Measurements from ENCODE around the gene PC.

The PC gene

GRCh38 chr11:66978229-66978628, 20.0 kb upstream of the PC start:
- Histone ChIP-seq H3K9ac (ENCODE audit: low read length) (no peak overlapping the region), H3K4me1 (ENCODE audit: control insufficient read depth, insufficient read depth, low read length) (peaks cover 14% of the 10 kb centered on the region; the same call in 1 of the 2 replicates), H3K9me3 (ENCODE audit: control insufficient read depth, insufficient read depth, low read depth, low read length) (peaks cover 16% of the 10 kb centered on the region), H3K4me3 (ENCODE audit: low read depth, low read length) (no peak overlapping the region), H3K27me3 (ENCODE audit: control insufficient read depth, insufficient read depth, low read length) (no peaks in the 10 kb centered on the region), H3K27ac (ENCODE audit: low read depth, low read length) (no peak overlapping the region), H3K36me3 (ENCODE audit: control insufficient read depth, insufficient read depth, low read length) (no peaks in the 10 kb centered on the region)

GRCh38 chr11:66976925-66977324, 18.7 kb upstream of the PC start:
- Histone ChIP-seq H3K27me3 (ENCODE audit: control insufficient read depth, insufficient read depth, low read length) (no peaks in the 10 kb centered on the region), H3K27ac (ENCODE audit: low read depth, low read length) (no peak overlapping the region), H3K36me3 (ENCODE audit: control insufficient read depth, insufficient read depth, low read length) (no peaks in the 10 kb centered on the region), H3K9ac (ENCODE audit: low read length) (no peak overlapping the region), H3K4me1 (ENCODE audit: control insufficient read depth, insufficient read depth, low read length) (peaks cover 14% of the 10 kb centered on the region; the same call in 1 of the 2 replicates), H3K9me3 (ENCODE audit: control insufficient read depth, insufficient read depth, low read depth, low read length) (peaks cover 16% of the 10 kb centered on the region), H3K4me3 (ENCODE audit: low read depth, low read length) (no peak overlapping the region)

DNA sequence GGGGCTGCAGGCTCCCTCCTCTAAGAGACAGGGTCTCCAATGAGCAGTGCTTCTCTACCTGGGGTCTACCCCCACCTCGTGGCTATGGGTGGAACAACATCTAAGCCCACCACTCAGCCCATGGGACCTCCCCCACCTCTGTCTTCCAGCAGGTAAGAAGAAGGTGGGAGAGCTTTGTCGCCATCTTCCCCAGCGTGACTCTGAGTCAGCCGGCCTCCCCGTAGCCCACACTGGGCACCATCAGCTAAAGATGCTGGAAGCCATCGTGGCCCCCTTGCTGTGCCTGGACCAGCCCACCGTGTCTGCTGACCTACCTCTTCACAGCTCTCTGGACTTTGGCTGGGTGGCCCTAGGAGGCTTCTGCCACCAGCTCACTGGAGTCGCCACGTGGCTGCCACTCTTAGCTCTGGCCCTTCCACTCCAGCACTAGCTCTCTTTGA, 17.9 kb upstream of the PC start:
- Histone ChIP-seq H3K27ac (ENCODE audit: low read depth, low read length) (no peak overlapping the region), H3K27me3 (ENCODE audit: control insufficient read depth, insufficient read depth, low read length) (no peaks in the 10 kb centered on the region), H3K4me3 (ENCODE audit: low read depth, low read length) (no peak overlapping the region), H3K36me3 (ENCODE audit: control insufficient read depth, insufficient read depth, low read length) (no peaks in the 10 kb centered on the region), H3K9ac (ENCODE audit: low read length) (no peak overlapping the region), H3K9me3 (ENCODE audit: control insufficient read depth, insufficient read depth, low read depth, low read length) (peaks cover 16% of the 10 kb centered on the region), H3K4me1 (ENCODE audit: control insufficient read depth, insufficient read depth, low read length) (peaks cover 14% of the 10 kb centered on the region; the same call in 1 of the 2 replicates)

- no peak overlapping the region for H3K27ac ChIP-seq (ENCODE audit: low read depth, low read length)
- H3K9me3 ChIP-seq (ENCODE audit: control insufficient read depth, insufficient read depth, low read depth, low read length), result peaks cover 19% of the 10 kb centered on the region
- no peaks in the 10 kb centered on the region for H3K36me3 ChIP-seq (ENCODE audit: control insufficient read depth, insufficient read depth, low read length)
- H3K9ac ChIP-seq (ENCODE audit: low read length), result no peak overlapping the region
- H3K27me3 ChIP-seq (ENCODE audit: control insufficient read depth, insufficient read depth, low read length), result no peaks in the 10 kb centered on the region
- peaks cover 14% of the 10 kb centered on the region; the same call in 1 of the 2 replicates for H3K4me1 ChIP-seq (ENCODE audit: control insufficient read depth, insufficient read depth, low read length)
- no peak overlapping the region for H3K4me3 ChIP-seq (ENCODE audit: low read depth, low read length)
Observed at GRCh38 chr11:66975405-66976027, 17.3 kb upstream of the PC start.

- peaks cover 25% of the 10 kb centered on the region for H3K9me3 ChIP-seq (ENCODE audit: control insufficient read depth, insufficient read depth, low read depth, low read length)
- H3K9ac ChIP-seq (ENCODE audit: low read length), result no peak within 1 kb of the TSS
- no peak within 1 kb of the TSS for H3K4me3 ChIP-seq (ENCODE audit: low read depth, low read length)
- H3K27me3 ChIP-seq (ENCODE audit: control insufficient read depth, insufficient read depth, low read length), result no peaks in the 10 kb centered on the region
- H3K27ac ChIP-seq (ENCODE audit: low read depth, low read length), result no peak within 1 kb of the TSS
- H3K4me1 ChIP-seq (ENCODE audit: control insufficient read depth, insufficient read depth, low read length), result peaks cover 14% of the 10 kb centered on the region; the same call in 1 of the 2 replicates
- H3K36me3 ChIP-seq (ENCODE audit: control insufficient read depth, insufficient read depth, low read length), result no peaks in the 10 kb centered on the region
Observed at GRCh38 chr11:66974724-66975404, 16.7 kb upstream of the PC start, which contains the start of gene C11orf86. Gene C11orf86 (plus strand): TSS chr11:66975304. CDS start chr11:66975363, 59 bp downstream.

- Histone ChIP-seq H3K27ac (ENCODE audit: low read depth, low read length) (no peak overlapping the region), H3K4me1 (ENCODE audit: control insufficient read depth, insufficient read depth, low read length) (peaks cover 14% of the 10 kb centered on the region; the same call in 1 of the 2 replicates)
Observed at GRCh38 chr11:66973956-66974580, 15.9 kb upstream of the PC start.

DNA sequence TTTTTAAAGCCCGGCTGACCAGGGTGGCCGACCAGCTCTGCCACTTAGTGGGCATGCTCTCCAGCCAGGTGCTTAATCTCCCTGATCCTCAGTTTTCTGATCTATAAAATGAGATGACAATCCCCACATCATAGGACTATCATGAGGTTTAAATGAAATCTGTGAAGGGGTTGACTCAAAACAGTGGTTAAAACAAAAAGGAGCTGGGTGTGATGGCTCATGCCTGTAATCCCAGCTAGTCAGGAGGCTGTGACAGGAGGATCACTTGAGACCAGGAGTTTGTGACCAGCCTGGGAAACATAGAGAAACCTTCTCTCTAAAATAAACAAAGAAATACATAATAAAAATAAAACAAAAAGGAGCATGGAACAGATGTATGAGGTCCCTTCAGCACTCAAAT, 13.3 kb upstream of the PC start:
- H3K36me3 ChIP-seq (ENCODE audit: control insufficient read depth, insufficient read depth, low read length), result no peaks in the 10 kb centered on the region
- peaks cover 12% of the 10 kb centered on the region; the same call in 1 of the 2 replicates for H3K9me3 ChIP-seq (ENCODE audit: control insufficient read depth, insufficient read depth, low read depth, low read length)
- H3K27me3 ChIP-seq (ENCODE audit: control insufficient read depth, insufficient read depth, low read length), result no peaks in the 10 kb centered on the region
- peaks cover 14% of the 10 kb centered on the region; the same call in 1 of the 2 replicates for H3K4me1 ChIP-seq (ENCODE audit: control insufficient read depth, insufficient read depth, low read length)
- no peak overlapping the region for H3K9ac ChIP-seq (ENCODE audit: low read length)
- H3K4me3 ChIP-seq (ENCODE audit: low read depth, low read length), result no peak overlapping the region
- H3K27ac ChIP-seq (ENCODE audit: low read depth, low read length), result no peak overlapping the region

More at GRCh38 chr11:66973956-66974580, 15.9 kb upstream of the PC start:
- Histone ChIP-seq H3K36me3 (ENCODE audit: control insufficient read depth, insufficient read depth, low read length) (no peaks in the 10 kb centered on the region), H3K9ac (ENCODE audit: low read length) (no peak overlapping the region), H3K4me3 (ENCODE audit: low read depth, low read length) (no peak overlapping the region), H3K9me3 (ENCODE audit: control insufficient read depth, insufficient read depth, low read depth, low read length) (peaks cover 19% of the 10 kb centered on the region), H3K27me3 (ENCODE audit: control insufficient read depth, insufficient read depth, low read length) (no peaks in the 10 kb centered on the region)

DNA sequence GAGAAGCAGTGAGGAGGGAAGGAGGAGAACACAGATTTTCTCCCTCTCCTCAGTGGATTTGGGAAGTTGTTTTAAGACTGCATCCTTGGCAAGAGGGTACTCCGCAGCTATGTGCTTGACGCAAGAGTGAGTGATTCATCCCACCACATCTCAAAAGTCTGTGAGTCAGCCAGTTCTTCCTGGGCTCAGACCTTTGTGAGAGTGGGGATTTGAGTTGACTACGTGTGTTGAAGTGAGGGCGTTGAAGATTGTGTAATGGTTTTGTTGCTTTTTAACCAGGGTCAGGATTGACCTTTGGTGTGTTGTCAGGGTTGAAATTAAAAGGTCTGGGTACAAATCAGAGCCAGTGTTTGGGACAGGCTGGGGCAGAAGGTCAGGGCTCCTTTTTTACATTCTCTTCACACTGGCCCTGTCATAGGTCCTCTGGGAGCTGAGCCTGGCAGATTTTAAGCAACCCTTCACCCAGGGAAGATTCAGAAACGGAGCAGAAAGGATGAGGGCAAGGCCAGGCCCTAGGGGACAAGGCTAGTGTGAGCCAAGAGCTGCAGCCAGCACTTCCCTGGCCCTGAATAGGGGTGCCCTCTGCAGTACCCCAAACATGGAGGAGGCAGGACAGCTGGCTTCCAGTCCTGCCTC, 12.7 kb upstream of the PC start:
- Histone ChIP-seq H3K9ac (ENCODE audit: low read length) (no peak overlapping the region), H3K27me3 (ENCODE audit: control insufficient read depth, insufficient read depth, low read length) (no peaks in the 10 kb centered on the region), H3K4me1 (ENCODE audit: control insufficient read depth, insufficient read depth, low read length) (peaks cover 11% of the 10 kb centered on the region; the same call in 1 of the 2 replicates), H3K9me3 (ENCODE audit: control insufficient read depth, insufficient read depth, low read depth, low read length) (peaks cover 12% of the 10 kb centered on the region; the same call in 1 of the 2 replicates), H3K27ac (ENCODE audit: low read depth, low read length) (no peak overlapping the region), H3K4me3 (ENCODE audit: low read depth, low read length) (no peak overlapping the region), H3K36me3 (ENCODE audit: control insufficient read depth, insufficient read depth, low read length) (no peaks in the 10 kb centered on the region)

GRCh38 chr11:66970371-66970806, 12.2 kb upstream of the PC start:
- Histone ChIP-seq H3K4me3 (ENCODE audit: low read depth, low read length) (no peak overlapping the region), H3K36me3 (ENCODE audit: control insufficient read depth, insufficient read depth, low read length) (no peaks in the 10 kb centered on the region), H3K9me3 (ENCODE audit: control insufficient read depth, insufficient read depth, low read depth, low read length) (peaks cover 12% of the 10 kb centered on the region; the same call in 1 of the 2 replicates), H3K27ac (ENCODE audit: low read depth, low read length) (no peak overlapping the region), H3K27me3 (ENCODE audit: control insufficient read depth, insufficient read depth, low read length) (no peaks in the 10 kb centered on the region), H3K4me1 (ENCODE audit: control insufficient read depth, insufficient read depth, low read length) (peaks cover 10% of the 10 kb centered on the region; the same call in 1 of the 2 replicates), H3K9ac (ENCODE audit: low read length) (no peak overlapping the region)

GRCh38 chr11:66969584-66970225, 11.5 kb upstream of the PC start:
- no peak overlapping the region for H3K27ac ChIP-seq (ENCODE audit: low read depth, low read length)
- H3K36me3 ChIP-seq (ENCODE audit: control insufficient read depth, insufficient read depth, low read length), result no peaks in the 10 kb centered on the region
- H3K9me3 ChIP-seq (ENCODE audit: control insufficient read depth, insufficient read depth, low read depth, low read length), result peaks cover 12% of the 10 kb centered on the region; the same call in 1 of the 2 replicates
- no peak overlapping the region for H3K9ac ChIP-seq (ENCODE audit: low read length)
- H3K4me1 ChIP-seq (ENCODE audit: control insufficient read depth, insufficient read depth, low read length), result peaks cover 6% of the 10 kb centered on the region; the same call in 1 of the 2 replicates
- no peaks in the 10 kb centered on the region for H3K27me3 ChIP-seq (ENCODE audit: control insufficient read depth, insufficient read depth, low read length)
- no peak overlapping the region for H3K4me3 ChIP-seq (ENCODE audit: low read depth, low read length)

All from HUES6 (cell line).